Measurements from ENCODE around the gene PDE4D.

- no peak for TF ChIP-seq CTCF (IDR thresholded peaks at IDR 0.05)
- TF ChIP-seq, protein P1, sequence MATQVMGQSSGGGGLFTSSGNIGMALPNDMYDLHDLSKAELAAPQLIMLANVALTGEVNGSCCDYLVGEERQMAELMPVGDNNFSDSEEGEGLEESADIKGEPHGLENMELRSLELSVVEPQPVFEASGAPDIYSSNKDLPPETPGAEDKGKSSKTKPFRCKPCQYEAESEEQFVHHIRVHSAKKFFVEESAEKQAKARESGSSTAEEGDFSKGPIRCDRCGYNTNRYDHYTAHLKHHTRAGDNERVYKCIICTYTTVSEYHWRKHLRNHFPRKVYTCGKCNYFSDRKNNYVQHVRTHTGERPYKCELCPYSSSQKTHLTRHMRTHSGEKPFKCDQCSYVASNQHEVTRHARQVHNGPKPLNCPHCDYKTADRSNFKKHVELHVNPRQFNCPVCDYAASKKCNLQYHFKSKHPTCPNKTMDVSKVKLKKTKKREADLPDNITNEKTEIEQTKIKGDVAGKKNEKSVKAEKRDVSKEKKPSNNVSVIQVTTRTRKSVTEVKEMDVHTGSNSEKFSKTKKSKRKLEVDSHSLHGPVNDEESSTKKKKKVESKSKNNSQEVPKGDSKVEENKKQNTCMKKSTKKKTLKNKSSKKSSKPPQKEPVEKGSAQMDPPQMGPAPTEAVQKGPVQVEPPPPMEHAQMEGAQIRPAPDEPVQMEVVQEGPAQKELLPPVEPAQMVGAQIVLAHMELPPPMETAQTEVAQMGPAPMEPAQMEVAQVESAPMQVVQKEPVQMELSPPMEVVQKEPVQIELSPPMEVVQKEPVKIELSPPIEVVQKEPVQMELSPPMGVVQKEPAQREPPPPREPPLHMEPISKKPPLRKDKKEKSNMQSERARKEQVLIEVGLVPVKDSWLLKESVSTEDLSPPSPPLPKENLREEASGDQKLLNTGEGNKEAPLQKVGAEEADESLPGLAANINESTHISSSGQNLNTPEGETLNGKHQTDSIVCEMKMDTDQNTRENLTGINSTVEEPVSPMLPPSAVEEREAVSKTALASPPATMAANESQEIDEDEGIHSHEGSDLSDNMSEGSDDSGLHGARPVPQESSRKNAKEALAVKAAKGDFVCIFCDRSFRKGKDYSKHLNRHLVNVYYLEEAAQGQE (IDR thresholded peaks at IDR 0.05; ENCODE audit: insufficient read depth in 1 of 2, low read depth in 2 of 2, low read length in 1 of 2), result no peak
- no peak for TF ChIP-seq POLR2AphosphoS5 (IDR thresholded peaks at IDR 0.05; ENCODE audit: low read depth, low read length)
- no peak for TF ChIP-seq TCF7L2 (IDR thresholded peaks at IDR 0.05; ENCODE audit: low read depth, low read length)
These were observed 871.5 kb downstream of the PDE4D start for GRCh38 chr5:59021837-59022514.
